HG03066 (cell line): Measurements from ENCODE around the gene TFIP11.

Experiments
- ATAC-seq: cut with Tn5 transposase; IDR thresholded peaks from one replicate; pipeline ENCODE4 v1.9.1; 2021; ENCODE audit warnings: low read depth; ENCODE audit not compliant: unreplicated experiment

TFIP11 gene

DNA sequence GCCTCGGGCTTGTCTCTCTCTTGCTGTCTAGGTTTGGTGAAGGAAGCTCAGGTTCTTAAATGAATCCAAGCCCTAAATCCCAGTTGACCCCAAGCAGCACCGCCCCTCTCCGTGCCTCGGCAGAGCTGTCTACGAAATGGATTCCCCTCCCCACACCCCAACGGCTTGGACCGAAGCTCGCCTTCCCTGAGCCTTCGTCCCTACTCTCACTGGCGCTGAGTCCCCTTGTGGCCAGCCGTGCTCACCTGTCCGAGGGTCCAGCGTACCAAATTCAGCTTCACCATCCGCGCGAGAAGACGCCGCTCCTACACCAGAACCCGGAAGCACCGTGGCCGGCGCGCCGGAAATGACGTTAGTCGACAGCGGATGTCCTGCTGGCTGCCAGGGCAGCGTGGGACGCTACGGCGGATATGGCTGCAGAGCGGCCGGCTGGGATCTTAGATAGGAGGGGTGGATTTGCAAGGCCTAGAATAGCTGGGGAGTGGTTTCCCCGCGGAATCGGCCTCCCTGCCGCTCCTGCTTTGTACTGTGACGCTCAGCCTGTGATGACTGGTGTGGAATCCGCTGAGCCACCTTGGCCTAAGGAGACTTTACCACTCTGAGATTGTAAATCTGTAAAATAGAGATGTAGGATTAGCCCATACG, at the start of gene TFIP11:
Gene TFIP11 (minus strand): TSS at position 325 of the 645 bp plus-strand sequence. CDS start 2,201 bp downstream, outside the sequence.
- peak; percentile 89 for ATAC-seq

DNA sequence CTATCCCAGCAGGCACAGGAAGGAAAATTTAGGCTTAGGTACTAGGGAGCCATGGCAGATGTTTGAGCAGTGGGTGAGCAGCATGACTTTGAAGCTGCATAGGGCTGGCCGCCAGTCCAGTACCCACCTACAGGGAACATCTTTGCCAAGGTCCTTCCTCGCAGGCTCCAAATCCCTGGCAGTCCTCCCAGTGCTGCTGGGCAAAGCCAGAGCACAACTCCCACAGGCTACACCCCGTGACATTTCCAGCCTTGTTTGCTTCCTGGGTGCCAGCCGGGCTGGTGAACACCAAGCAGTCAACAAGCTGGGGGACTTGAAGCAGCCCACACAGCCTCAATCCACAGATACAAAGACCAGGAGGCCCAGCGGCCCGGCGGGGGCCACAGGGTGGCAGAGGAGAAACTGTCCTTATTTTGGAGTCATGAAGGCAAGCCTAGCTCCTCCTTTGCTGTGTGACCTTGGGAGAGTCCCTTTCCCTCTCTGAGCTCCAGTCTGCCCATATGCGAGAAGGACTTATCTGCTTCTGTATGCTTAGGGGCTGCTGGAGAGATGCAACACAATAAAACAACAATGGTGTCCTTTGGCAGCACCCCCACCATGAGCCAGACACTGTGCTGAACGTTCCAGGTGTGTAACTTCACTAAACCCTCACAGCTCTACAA, 49.6 kb upstream of the TFIP11 start:
- no peak for ATAC-seq

DNA sequence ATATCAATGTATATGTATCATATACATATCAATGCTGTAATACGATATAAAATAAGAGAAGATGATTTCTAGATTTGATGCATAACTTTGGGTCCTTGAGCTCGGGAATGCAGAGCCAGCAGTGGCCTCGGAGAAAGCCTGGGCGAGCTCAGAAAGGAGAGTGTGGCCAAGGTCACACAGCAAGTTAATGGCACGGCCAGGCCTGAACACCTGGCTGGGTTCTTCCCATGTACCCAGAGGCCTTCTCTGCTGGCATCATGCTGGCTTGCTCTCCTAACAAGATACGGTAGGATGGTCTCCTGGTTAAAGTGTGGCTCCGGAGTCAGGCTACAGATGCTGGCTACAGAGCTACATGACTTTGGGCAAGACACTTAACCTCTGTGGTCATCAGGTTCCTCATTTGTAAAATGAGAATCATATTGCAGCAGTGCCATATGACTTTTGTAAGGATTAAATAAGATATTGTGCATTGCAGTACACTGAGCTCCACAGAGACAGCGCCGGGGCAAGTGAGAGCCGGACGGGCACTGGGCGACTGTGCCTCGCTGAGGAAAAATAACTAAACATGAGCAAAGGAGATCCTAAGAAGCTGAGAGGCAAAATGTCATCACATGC, 47.8 kb upstream of the TFIP11 start:
- no peak for ATAC-seq

DNA sequence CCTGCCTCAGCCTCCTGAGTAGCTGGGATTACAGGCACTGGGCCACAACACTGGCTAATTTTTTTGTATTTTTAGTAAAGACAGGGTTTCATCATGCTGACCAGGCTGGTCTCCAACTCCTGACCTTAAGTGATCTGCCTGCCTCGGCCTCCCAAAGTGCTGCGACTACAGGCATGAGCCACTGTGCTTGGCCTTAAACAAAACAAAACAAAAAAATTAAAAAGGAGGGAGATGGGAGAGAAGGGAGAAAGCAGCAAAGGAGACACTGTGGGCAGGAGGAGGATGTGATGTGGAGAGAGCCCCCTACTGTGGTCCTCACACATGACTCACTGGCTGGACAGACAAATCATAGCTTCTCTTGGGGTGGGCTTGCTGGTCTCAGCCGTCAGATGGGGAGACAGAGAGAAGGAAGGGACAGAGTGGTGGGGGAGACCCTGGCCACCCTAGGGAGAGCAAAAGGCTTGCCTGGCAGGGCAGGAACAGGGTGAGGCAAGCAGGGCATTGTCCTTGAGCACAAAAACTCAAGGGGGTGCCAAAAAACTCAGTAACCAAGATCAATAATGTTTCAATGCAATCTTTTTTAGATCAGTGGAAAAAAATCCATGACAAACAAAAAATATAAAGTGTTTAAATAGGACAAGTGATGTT, 46.1 kb upstream of the TFIP11 start:
- ATAC-seq, result no peak

DNA sequence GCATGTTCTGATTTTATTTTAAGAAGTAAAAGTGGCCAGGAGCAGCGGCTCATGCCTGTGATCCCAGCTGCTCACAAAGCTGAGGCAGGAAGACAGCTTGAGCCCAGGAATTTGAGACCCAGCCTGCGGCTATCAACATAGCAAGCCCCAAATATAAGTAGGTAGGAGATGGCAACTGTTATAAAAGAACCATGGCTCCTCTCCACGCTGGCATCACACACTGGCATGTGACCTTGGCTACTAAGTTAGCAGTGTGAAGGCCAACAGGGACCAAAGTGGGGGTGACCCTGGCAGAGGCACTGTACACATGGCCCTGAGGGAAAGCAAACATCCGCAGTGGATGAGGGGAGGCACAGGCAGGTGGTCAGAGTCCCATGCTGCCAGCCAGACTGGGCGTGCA, 44.6 kb upstream of the TFIP11 start:
- no peak for ATAC-seq

DNA sequence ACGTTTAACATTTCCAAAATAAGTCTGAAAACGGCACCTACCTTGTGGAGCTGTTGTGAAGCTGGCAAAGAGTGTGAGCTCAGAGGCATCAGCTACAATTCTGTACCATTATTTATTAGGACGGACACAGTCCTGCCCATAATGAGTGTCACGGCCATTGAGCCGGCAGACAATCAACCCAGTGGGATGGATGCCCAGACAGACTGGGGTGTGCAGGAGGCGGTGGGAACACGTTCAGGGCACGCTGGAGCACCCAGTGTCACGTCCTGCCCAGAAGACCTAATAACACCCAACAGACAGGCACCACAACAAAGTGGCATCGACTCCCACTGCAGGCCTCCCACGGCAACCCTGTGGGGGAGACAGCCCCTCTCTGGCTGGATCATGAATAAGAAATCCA, 43.2 kb upstream of the TFIP11 start:
- ATAC-seq, result no peak

DNA sequence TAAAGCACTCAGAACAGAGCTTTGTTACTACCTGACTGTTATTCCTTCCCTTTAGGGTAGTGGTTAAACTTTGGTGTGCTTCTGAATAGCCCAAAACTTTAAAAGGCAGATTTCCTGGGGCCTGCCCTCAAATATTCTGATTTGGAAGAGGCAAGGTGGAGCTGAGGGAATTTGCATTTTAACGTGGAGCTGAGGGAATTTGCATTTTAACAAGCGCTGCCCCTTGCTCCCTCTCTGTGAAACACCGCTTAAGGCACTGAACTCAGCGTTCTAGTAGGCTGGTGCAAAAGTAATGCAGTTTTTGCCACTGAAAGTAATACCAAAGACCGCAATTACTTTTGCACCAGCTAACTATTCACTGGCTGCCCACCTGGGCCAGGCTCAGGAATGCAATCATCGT, 42.7 kb upstream of the TFIP11 start:
- ATAC-seq, result no peak

DNA sequence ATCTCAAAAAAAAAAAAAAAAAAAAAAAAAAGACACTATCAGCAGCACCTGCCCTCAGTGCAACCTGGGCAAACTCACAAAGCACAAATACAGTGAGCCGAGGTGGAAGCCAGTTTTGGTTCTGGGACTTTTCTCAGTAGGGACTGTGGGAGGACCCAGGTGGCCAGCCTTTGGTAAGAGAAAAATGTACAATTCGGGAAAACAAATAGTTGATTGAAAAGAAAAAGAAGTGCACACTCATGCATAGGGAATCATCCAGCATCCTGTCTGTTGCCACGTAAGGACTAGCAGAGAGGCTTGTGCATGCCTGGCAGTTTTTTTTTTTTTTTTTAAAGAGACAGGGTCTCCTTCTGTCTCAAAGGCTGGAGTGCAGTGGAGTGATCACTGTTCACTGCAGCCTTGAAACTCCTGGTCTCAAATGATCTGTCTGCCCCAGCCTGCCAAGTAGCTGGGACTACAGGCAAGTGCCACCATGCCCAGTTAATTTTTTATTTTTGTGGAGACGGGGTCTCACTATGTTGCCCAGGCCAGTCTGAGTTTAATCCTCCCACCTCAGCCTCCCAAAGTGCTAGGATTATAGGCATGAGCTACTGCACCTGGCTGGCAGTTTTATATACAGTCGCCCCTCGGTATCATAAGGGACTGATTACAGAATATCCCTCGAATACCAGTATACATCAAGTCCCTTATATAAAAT, 40.9 kb upstream of the TFIP11 start:
- ATAC-seq, result no peak

DNA sequence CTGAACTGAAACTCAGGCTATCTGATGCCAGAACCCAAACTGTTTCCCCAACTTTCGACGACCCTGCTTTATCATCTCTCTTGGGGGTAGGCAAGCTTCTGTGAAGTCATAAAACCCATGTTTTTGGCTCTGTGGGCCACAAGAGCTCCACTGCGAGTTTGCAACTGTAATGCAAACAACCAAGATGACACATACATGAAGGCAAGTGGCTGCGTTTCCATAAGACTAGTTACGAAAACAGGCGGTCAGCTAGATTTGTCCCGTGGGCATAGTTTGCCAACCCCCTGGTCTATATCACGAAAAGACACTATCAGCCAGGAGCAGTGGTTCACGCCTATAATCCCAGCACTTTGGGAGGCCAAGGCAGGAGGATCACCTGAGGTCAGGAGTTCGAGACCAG, 40.2 kb upstream of the TFIP11 start:
- no peak for ATAC-seq

DNA sequence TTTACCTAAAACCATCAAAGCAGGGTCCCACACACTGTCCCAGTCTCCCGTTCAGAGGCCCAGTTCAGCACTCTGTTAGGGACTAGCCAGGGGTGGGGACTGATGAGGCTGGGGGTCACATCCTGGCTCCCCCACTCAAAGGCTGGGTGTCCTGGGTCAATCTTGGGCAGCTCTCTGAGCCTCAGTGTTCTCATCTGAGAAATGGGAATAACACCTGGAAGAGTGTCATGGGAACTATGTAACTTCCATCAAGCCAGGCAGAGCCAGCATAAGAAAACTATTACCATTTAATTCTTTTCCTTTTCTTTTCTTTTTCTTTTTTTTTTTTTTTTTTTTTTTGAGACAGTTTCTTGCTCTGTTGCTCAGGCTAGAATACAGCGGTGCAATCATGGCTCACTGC, 39.3 kb upstream of the TFIP11 start:
- ATAC-seq, result no peak

DNA sequence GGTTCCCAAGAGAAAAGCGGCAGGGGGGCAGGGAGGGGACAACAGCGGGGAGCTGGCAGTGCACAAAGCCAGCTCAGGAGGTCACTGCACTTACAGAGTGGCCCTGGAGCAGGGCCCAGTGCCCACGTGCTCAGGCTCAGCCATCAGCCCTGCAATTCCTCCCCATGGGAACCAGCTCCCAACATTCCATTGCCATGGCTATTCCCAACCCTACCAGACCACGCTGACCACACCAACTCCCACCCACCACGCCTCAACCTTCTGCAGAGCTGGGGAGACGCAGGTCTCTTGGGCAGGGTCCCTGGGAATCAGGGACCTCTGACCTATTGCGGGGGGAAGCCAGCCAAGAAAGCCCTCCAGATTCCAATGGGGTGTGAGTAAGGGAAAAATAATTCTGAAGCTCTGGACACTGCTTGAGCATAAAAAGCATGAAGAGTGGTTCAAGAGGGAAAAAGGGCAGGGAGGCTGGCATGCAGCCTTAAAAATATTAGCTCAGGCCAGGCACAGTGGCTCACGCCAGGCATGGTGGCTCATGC, 38.3 kb upstream of the TFIP11 start:
- no peak for ATAC-seq

DNA sequence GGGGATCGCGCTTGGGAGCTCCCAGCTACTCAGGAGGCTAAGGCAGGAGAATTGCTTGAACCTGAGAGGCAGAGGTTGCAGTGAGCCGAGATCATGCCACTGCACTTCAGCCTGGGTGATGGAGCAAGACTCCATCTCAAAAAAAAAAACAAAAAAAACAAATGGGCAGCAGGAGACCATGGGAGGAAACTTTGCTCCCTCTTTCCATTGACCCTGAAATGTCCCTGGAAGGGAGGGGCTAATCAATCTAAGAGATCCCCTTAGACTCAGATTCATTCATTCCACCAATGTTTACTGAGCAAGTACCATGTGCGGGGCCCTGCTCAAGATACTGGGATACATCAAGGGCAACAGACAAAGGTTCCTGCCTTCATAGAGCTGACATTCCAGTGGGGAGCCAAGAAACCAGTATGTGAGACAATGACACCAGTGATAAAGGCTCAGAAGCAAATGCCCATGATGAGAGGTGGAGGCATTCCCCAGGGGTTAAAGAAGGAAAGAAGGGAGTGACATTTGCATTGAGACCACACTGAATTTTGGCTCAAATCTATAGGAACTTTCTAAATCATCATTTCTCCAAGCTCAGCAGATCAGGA, 37.7 kb upstream of the TFIP11 start:
- ATAC-seq, result no peak

DNA sequence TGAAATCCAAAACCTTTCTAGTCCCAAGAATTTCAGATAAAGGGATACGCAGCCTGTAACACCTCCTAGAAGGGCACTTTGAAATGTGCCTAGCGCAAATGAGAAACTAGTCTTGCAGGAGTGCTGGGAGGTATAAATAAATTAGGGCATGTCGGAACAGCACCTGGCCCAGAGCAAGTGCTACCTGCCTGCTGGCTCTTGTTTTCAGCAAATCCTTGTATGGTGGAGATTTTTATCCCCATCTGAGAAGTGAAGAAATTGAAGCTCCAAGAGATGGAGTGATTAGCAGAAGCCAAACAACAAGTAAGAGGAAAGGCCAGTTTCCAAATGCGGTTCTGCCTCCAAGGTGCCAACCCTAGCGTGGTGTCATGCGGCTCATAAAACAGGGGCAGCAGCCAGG, 36.7 kb upstream of the TFIP11 start:
- ATAC-seq, result no peak

DNA sequence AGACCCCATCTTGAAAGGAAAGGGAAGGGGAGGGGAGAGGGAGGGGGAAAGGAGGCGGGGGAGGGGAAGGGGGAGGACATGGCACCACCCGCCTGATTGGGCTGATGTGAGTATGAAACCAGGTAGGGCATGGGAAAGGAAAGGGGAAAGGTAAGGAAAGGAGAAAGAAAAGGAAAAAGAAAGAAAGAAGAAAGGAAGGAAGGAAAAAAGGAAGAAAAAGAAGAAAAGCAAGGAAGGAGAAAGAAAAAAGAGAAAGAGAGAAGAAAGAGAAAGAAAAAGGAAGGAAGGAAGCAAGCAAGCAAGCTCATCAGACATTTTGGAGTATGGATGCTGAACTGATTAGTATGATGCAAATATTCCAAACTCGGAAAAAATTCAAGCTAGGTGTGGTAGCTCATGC, 36.0 kb upstream of the TFIP11 start:
- no peak for ATAC-seq

DNA sequence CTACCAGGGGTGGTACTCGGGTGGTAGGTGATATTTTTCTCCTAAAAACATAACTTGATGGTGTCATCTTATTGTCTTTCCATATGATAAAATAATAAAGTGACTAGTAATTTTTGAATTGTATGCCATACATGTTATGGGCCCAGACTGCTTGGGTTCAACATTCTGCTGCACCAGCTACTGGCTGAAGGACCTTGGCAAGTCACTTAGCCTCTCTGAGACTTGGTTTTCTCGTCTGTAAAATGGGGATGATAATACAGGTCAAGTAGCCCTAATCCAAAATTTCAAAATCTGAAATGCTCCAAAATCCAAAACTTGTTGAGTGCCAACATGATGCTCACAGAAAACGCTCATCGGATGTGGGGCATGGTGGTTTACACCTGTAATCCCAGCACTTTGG, 35.6 kb upstream of the TFIP11 start:
- ATAC-seq, result no peak

DNA sequence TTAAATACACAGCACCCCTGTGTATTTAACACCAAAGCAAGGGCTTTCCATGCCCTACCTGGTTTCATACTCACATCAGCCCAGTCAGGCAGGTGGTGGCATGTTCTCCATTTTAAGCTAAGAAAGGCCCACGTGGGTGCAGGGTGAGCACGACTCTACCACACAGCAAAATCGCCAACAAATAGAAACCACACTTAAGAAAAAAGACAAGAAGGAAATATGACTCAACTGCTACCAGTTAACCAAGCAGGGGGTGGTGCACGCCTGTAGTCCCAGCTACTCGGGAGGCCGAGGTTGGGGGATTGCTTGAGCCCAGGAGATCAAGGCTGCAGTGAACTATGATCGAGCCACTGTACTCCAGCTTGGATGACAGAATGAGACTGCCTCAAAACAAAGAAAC, 35.2 kb upstream of the TFIP11 start:
- ATAC-seq, result no peak

DNA sequence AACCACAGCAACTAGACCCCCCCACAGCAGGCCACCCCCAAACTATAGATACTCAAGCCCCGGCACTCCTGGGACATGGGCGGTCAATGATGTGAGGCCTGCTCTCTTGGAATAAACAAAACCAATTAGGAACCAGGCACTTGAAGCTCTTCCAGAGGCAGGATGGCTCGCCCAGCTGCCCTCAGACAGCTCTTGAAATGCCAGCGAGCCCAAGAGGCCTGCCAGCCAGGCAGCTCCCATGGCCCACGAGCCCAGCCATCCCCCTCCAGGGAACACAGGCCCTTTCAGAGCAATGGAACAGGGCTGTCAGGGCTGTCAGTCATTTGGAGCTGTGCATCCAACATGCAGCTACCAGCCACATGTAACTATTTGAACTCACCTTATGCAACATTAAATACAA, 34.0 kb upstream of the TFIP11 start:
- ATAC-seq, result no peak

DNA sequence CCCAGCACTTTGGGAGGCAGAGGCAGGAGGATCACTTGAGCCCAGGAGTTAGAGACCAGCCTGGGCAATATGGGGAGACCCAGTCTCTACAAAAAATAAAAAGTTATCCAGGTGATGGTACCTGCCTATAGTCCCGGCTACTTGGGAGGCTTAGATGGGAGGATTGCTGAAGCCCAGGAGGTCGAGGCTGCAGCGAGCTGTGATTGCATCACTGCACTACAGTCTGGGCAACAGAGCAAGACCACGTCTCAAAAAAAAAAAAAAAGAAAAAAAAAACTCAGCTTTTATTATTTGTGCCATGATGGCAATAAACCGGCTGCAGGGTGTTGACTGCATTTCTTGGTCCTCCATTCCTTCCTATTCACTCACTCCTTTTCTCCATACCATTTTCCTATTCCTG, 33.6 kb upstream of the TFIP11 start:
- ATAC-seq, result no peak

DNA sequence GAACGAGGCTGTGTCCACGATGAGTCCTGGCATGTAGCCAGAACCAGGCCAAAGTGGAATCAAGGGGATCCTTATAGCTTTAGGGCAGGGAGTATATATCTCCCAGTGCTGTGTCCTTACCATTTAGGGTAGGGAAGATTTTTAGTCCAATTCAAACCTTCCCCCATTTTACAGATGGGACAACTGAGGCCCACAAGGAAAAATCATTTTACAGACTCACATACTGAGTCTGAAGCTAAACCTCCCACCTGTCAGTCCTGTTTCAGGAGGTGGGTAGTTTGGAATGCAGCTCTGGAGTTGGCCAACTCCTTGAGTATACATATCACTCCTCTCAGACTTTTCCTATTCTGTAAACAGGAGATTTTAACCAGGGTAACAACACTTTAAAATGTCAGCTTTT, 33.1 kb upstream of the TFIP11 start:
- ATAC-seq, result no peak

DNA sequence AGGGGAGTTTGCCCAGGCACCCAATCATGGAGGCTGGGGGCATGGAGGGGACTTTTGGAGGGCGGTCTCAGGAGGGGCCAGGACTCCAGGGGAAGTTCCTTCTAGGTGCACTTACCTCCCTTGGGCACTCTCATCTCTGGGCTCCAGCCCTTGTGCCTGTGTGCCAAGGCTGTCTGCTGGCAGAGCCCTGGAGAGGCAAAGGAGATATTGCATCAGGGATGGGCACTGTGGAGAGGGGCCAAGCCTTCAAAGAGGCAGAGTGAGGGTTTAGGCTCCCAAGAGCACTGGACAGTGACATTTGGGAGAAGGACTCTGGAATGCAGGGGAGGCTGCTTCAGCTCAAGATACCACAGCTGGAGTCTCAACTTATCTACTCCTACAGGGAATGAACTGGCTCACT, 32.2 kb upstream of the TFIP11 start:
- no peak for ATAC-seq
